Esophagus muscularis mucosa (tissue), 4 donors: ENCODE data around the gene SLC25A13. TPM values are rescaled to one million over a fixed set of nuclear protein-coding genes. Genes with fewer than 3 reads are reported as not detected.

Experiments used
- DNase-seq: peaks from one replicate; pipeline ENCODE4 v3.0.0-alpha.2; 2017; ENCODE audit errors: extremely low spot score
- H3K27ac ChIP-seq, 4 donors: fragments of 200-600 bp; sonication (generic); replicated peaks in 1 of 4; 1 replicate in 3 of 4; 2 replicates in 1 of 4; pipeline ENCODE4 v1.5.1; 2016 to 2019; ENCODE audit warnings: mild to moderate bottlenecking in 1 of 4
- H3K27me3 ChIP-seq, 4 donors: fragments of 200-600 bp; sonication (generic); one replicate each; pipeline versions ENCODE4 v1.5.1 to v1.6.0; 2016 to 2019
- H3K36me3 ChIP-seq, 4 donors: fragments of 200-600 bp; sonication (generic); one replicate each; pipeline ENCODE4 v1.5.1; 2016 to 2019
- H3K4me1 ChIP-seq, 4 donors: fragments of 200-600 bp; sonication (generic); one replicate each; pipeline ENCODE4 v1.5.1; 2016 to 2019
- H3K4me3 ChIP-seq, 4 donors: fragments of 200-600 bp; sonication (generic); 1 replicate in 2 of 4; 2 replicates in 2 of 4; pipeline ENCODE4 v1.5.1; 2016 to 2019; ENCODE audit warnings: mild to moderate bottlenecking in 4 of 4, moderate library complexity in 1 of 4
- H3K9me3 ChIP-seq, 4 donors: fragments of 200-600 bp; sonication (generic); 1 replicate in 3 of 4; 2 replicates in 1 of 4; pipeline ENCODE4 v1.5.1; 2016 to 2019
- EP300 ChIP-seq: sonication (generic); formaldehyde crosslinking; IDR thresholded peaks from one replicate; pipeline ENCODE4 v1.6.1; 2017; ENCODE audit warnings: antibody characterized with exemption
- POLR2A ChIP-seq: fragments of 450-650 bp; IDR thresholded peaks from one replicate; pipeline ENCODE4 v1.6.1; 2017; ENCODE audit warnings: antibody characterized with exemption, moderate library complexity, mild to moderate bottlenecking, low read depth
- POLR2AphosphoS5 ChIP-seq, 2 donors: sonication (generic); formaldehyde crosslinking; IDR thresholded peaks; one replicate each; pipeline ENCODE4 v1.6.1; 2017; ENCODE audit warnings: antibody characterized with exemption in 2 of 2
- WGBS: methylation state at CpG from one replicate; pipeline ENCODE4 v1.1.5; 2018; 5-methylcytosine and 5-hydroxymethylcytosine counted together
- intact Hi-C: fragments of 100-400 bp; cut with DNase I; formaldehyde crosslinking; loops from one replicate; pipeline ENCODE4 v1.15.1; 2023
- total RNA-seq, 4 donors: library from RNA; depleted of rRNA; stranded (reverse); fragments of >200 nt; gene quantifications; one replicate each; pipeline versions ENCODE4 v1.1.0 to v1.2.1, GENCODE V29; 2016
- TF ChIP-seq, protein P1 (sequence below), 3 experiments: fragments of 200-600 bp in 2 of 3; fragments of 450-650 bp in 1 of 3; sonication (generic) in 2 of 3; IDR thresholded peaks; one replicate each; pipeline ENCODE4 v1.5.1; 2017 to 2019; ENCODE audit warnings: antibody characterized with exemption in 3 of 3, mild to moderate bottlenecking in 2 of 3, moderate library complexity in 1 of 3

SLC25A13 gene
- total RNA-seq, 4 donors from 2014 or later, result 8.6 to 17.4 (median 14.4) TPM

DNA sequence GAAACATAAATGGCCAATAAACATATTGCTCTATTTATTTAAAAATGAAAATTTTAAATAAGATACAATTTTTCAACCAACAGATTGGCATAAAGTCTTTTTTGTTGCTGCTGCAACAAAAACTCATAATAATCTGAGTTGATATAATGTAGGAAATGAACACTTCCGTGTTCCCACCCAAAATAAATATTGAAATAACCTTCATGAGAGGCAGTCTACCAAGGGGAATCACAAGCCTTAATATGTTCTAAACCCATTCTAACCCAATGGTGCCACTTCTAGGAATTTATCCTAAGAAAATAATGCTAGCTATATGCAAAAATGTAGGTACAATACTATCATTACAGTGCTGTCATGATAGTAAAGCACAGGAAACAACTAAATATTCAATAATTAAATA is 39.1 kb downstream of the SLC25A13 start:
- no peak overlapping the region for H3K4me3 ChIP-seq
- peaks cover 3 to 29% (median 23%) of the 10 kb centered on the region in 4 donors for H3K4me1 ChIP-seq
- 74% methylated on average over 1 of the region's 1 CpG for WGBS
- TF ChIP-seq EP300 (no peak), POLR2AphosphoS5 (IDR thresholded peaks at IDR 0.05) (no peak), POLR2A (no peak)
- TF ChIP-seq, protein P1, sequence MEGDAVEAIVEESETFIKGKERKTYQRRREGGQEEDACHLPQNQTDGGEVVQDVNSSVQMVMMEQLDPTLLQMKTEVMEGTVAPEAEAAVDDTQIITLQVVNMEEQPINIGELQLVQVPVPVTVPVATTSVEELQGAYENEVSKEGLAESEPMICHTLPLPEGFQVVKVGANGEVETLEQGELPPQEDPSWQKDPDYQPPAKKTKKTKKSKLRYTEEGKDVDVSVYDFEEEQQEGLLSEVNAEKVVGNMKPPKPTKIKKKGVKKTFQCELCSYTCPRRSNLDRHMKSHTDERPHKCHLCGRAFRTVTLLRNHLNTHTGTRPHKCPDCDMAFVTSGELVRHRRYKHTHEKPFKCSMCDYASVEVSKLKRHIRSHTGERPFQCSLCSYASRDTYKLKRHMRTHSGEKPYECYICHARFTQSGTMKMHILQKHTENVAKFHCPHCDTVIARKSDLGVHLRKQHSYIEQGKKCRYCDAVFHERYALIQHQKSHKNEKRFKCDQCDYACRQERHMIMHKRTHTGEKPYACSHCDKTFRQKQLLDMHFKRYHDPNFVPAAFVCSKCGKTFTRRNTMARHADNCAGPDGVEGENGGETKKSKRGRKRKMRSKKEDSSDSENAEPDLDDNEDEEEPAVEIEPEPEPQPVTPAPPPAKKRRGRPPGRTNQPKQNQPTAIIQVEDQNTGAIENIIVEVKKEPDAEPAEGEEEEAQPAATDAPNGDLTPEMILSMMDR (IDR thresholded peaks at IDR 0.05), result no peak
- H3K27me3 ChIP-seq, result no peaks in the 10 kb centered on the region
- no peak for DNase-seq
- intact Hi-C loops, result no loop called here
- H3K9me3 ChIP-seq, result no peaks in the 10 kb centered on the region
- H3K27ac ChIP-seq, result no peak overlapping the region
- no peaks in the 10 kb centered on the region for H3K36me3 ChIP-seq

DNA sequence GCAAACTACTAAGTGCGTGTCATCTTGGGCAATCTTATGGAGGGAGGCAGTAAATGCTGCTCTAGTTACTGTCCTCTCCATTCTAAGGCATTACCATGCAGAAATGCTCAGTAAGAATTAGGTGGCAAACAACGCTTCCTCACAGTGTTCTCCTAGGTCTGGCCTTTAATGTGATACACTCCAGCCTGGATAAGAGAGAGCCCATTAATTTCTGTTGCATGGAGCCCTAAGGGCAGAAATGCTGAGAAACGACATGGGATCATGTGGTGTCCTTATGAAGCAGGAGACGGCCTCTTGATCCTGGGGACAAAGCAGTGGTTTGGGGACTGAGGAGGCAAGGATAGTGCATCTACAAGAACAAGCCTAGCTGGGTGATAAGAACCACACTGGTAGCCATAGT is 44.0 kb downstream of the SLC25A13 start:
- Histone ChIP-seq H3K9me3 (no peaks in the 10 kb centered on the region), H3K4me3 (no peak overlapping the region), H3K27me3 (no peaks in the 10 kb centered on the region), H3K4me1 (peaks cover 4 to 11% (median 9%) of the 10 kb centered on the region in 4 donors), H3K27ac (no peak overlapping the region), H3K36me3 (peaks cover 12 to 25% (median 16%) of the 10 kb centered on the region in 4 donors)
- TF ChIP-seq POLR2AphosphoS5 (IDR thresholded peaks at IDR 0.05) (no peak), POLR2A (no peak), EP300 (no peak)
- TF ChIP-seq, protein P1 (IDR thresholded peaks at IDR 0.05), result no peak
- WGBS, result 97% methylated on average over 4 of the region's 4 CpGs
- intact Hi-C loops, result no loop called here
- no peak for DNase-seq

DNA sequence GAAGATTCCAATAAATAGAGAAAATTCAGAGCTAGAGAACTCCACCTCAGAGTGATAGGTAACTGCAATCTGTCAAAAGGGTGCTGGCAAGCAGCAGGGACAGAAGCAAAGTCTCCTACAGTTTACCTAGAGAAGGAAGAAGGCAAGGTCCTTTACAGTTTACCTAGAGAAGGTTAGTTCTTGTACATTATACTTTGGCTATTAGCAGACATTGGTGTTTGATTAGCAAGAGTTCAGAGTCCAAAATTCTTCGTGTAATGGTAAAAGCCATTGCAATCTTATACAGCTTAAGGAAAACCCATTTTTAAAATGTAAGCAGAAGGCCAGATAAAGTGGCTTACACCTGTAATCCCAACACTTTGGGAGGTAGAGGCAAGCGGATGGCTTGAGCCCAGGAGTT is 45.9 kb downstream of the SLC25A13 start:
- no peak overlapping the region for H3K4me3 ChIP-seq
- intact Hi-C loops, result no loop called here
- H3K9me3 ChIP-seq, result no peaks in the 10 kb centered on the region
- H3K36me3 ChIP-seq, result peaks cover 12 to 25% (median 16%) of the 10 kb centered on the region in 4 donors
- peaks cover 0 to 4% (median 0%) of the 10 kb centered on the region in 4 donors for H3K4me1 ChIP-seq
- no peak for DNase-seq
- TF ChIP-seq EP300 (no peak), POLR2A (no peak), POLR2AphosphoS5 (IDR thresholded peaks at IDR 0.05) (no peak)
- TF ChIP-seq, protein P1 (IDR thresholded peaks at IDR 0.05), result no peak
- H3K27me3 ChIP-seq, result no peaks in the 10 kb centered on the region
- 95% methylated on average over 2 of the region's 2 CpGs for WGBS
- no peak overlapping the region for H3K27ac ChIP-seq

DNA sequence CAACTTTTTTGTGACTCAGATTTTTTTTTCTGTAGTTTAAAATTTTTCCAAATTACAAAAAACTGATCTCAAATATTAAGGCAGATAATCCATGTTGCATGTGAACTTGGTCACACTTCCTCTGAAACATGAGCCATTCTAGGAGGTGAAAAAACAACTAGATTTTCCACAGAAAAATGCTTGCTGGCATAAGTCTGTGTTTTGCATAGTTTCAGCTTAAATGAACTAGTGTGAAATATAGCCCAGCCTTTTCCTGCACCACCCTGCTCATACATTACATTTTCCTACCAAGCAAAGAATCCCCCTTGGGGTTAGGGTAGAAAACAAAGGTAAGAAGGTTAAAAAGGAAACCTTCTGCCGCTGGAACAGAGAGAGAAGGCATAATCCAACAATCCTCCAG is 48.2 kb downstream of the SLC25A13 start:
- intact Hi-C loops, result no loop called here
- 79% methylated on average over 1 of the region's 1 CpG for WGBS
- H3K4me3 ChIP-seq, result no peak overlapping the region
- peaks cover 0 to 4% (median 0%) of the 10 kb centered on the region in 4 donors for H3K4me1 ChIP-seq
- H3K9me3 ChIP-seq, result no peaks in the 10 kb centered on the region
- peaks cover 12 to 40% (median 18%) of the 10 kb centered on the region in 4 donors for H3K36me3 ChIP-seq
- TF ChIP-seq EP300, result no peak
- TF ChIP-seq, protein P1 (IDR thresholded peaks at IDR 0.05), result no peak
- TF ChIP-seq POLR2AphosphoS5 (IDR thresholded peaks at IDR 0.05), result no peak
- TF ChIP-seq POLR2A, result no peak
- no peak for DNase-seq
- no peaks in the 10 kb centered on the region for H3K27me3 ChIP-seq
- H3K27ac ChIP-seq, result no peak overlapping the region
